A549 treated with dexamethasone at 1 μM for 4 hours (cell line): ENCODE measurements around the gene TFAM. TPM values are rescaled to one million over a fixed set of nuclear protein-coding genes. Genes with fewer than 3 reads are reported as not detected.

Experiments
- total RNA-seq: library from RNA; stranded (reverse); fragments of 200-300 nt; extraction: Qiagen RNA extraction; gene quantifications from 5 replicates; pipeline ENCODE4 v1.2.3, GENCODE V29; 2022

Gene TFAM
- 65.3 to 79.1 TPM (median 70.6 TPM) in 5 replicates for total RNA-seq

GRCh38 chr10:58384999-58385783, at the start of gene TFAM:
TSS of gene TFAM (plus strand) at chr10:58385410. CDS start at chr10:58385548, 138 bp downstream.

Other genes with a start within 250 kb of the TFAM start
- gene IPMK, start 117.5 kb upstream of the TFAM start, total RNA-seq, result 3.0 to 4.9 TPM (median 3.9 TPM) in 5 replicates
- gene CISD1, start 116.2 kb upstream of the TFAM start, total RNA-seq, result 44.0 to 60.4 TPM (median 54.3 TPM) in 5 replicates
- gene UBE2D1, start 50.4 kb upstream of the TFAM start, total RNA-seq, result 12.7 to 19.6 TPM (median 16.7 TPM) in 5 replicates
- 17.0 to 24.6 TPM (median 21.3 TPM) in 5 replicates for gene BICC1, start 127.5 kb downstream of the TFAM start, total RNA-seq